ENCODE results near the gene DLL1. TPM values are rescaled to one million over a fixed set of nuclear protein-coding genes. Genes with fewer than 3 reads are reported as not detected.
A peak's percentile ranks its signal among the peaks of the same experiment; 100 is the strongest.

Gene DLL1
- polyA plus RNA-seq, 3 donors from 2014 or later, result 0.09 to 7.0 (median 2.8) TPM

GRCh38 chr6:170283212-170284081, 7.4 kb downstream of the DLL1 start:
- Mint-ChIP-seq H3K27ac (no peak overlapping the region), H3K4me1 (peaks cover 22 to 54% of the 10 kb centered on the region in 2 donors), H3K36me3 (peaks cover 0 to 37% (median 1%) of the 10 kb centered on the region in 3 donors), H3K9me3 (no peaks in the 10 kb centered on the region), H3K27me3 (ENCODE audit: low read depth in 3 of 3) (peaks cover 6 to 29% (median 29%) of the 10 kb centered on the region in 3 donors), H3K4me3 (no peak overlapping the region)
- no peak for DNase-seq

DNA sequence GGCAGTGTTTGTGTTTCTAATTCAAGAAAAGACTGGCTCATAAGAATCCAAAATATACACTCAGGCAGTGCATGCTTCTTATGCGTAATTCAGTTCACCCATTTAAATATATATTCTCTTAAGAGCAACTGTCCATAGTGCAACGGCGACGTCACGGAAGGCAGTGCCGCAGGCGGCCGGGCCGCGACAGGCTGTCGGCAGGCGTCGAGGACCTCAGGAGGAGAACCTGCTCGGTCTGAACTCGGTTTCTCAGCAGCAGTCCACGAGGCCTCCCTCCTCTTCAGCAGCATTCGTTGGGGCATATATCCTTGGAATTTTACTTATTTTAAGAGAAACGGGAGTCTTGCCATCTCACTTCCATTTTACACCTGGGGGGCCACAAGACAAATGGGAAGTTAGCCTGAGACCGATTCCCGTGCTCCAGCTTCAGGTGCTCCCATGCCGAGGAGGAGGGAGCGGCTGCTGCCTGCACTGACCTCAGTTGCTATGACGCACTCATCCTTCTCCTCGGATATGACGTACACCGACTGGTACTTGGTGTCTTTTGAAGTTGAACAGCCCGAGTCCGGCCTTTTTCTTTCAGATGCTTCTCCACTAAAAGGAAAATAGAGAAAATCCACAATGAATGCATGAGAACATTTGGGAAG, 8.2 kb downstream of the DLL1 start:
- peaks cover 8 to 30% (median 29%) of the 10 kb centered on the region in 3 donors for H3K27me3 Mint-ChIP-seq (ENCODE audit: low read depth in 3 of 3)
- no peak overlapping the region for H3K27ac Mint-ChIP-seq
- H3K9me3 Mint-ChIP-seq, result no peaks in the 10 kb centered on the region
- peaks cover 20 to 54% of the 10 kb centered on the region in 2 donors for H3K4me1 Mint-ChIP-seq
- H3K4me3 Mint-ChIP-seq, result no peak overlapping the region
- no peak for DNase-seq
- H3K36me3 Mint-ChIP-seq, result peaks cover 0 to 36% (median 0%) of the 10 kb centered on the region in 3 donors

- H3K9me3 Mint-ChIP-seq, result no peaks in the 10 kb centered on the region
- peak overlapping the region in 2 of 5 donors; percentile 69 to 79 for H3K4me3 Mint-ChIP-seq
- peaks cover 12 to 35% (median 33%) of the 10 kb centered on the region in 3 donors for H3K27me3 Mint-ChIP-seq (ENCODE audit: low read depth in 3 of 3)
- DNase-seq, result no peak
- H3K36me3 Mint-ChIP-seq, result peaks cover 0 to 32% (median 3%) of the 10 kb centered on the region in 3 donors
- peak overlapping the region in 1 of 6 donors; percentile 8 for H3K27ac Mint-ChIP-seq
- H3K4me1 Mint-ChIP-seq, result peaks cover 21 to 55% of the 10 kb centered on the region in 2 donors
These were observed 9.3 kb downstream of the DLL1 start for GRCh38 chr6:170281331-170282292.

DNA sequence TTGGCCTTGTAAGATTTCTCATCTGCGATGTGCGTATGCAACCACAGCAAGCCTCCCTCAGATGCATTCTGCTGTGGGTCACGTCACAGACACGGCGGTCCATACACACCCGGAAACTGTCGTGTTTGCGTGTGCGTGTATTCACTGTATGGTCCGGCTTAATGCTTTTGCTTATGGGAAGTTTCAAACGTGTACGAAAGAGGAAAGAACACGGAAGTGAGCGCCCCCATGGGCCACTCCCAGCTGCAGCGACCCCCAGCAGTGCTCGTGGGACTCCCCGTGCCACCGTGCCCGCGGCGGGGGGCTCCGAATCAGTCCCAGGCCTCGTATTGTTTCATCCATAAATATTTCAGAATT, 10.2 kb downstream of the DLL1 start:
- H3K36me3 Mint-ChIP-seq, result peaks cover 0 to 26% (median 3%) of the 10 kb centered on the region in 3 donors
- no peaks in the 10 kb centered on the region for H3K9me3 Mint-ChIP-seq
- H3K4me1 Mint-ChIP-seq, result peaks cover 20 to 46% of the 10 kb centered on the region in 2 donors
- peak overlapping the region; percentile 47 to 86 (median 72) for H3K27ac Mint-ChIP-seq
- DNase-seq, result no peak
- H3K4me3 Mint-ChIP-seq, result peak overlapping the region; percentile 69 to 87 (median 79)
- peaks cover 9 to 38% (median 35%) of the 10 kb centered on the region in 3 donors for H3K27me3 Mint-ChIP-seq (ENCODE audit: low read depth in 3 of 3)

- H3K27me3 Mint-ChIP-seq (ENCODE audit: low read depth in 3 of 3), result peaks cover 9 to 38% (median 36%) of the 10 kb centered on the region in 3 donors
- peaks cover 0 to 23% (median 3%) of the 10 kb centered on the region in 3 donors for H3K36me3 Mint-ChIP-seq
- no peaks in the 10 kb centered on the region for H3K9me3 Mint-ChIP-seq
- peaks cover 20 to 41% of the 10 kb centered on the region in 2 donors for H3K4me1 Mint-ChIP-seq
- peak; percentile 53 to 67 (median 58) for DNase-seq
- H3K27ac Mint-ChIP-seq, result peak overlapping the region; percentile 47 to 86 (median 72)
- peak overlapping the region; percentile 69 to 87 (median 79) for H3K4me3 Mint-ChIP-seq
These were observed 10.7 kb downstream of the DLL1 start for GRCh38 chr6:170279977-170280688.

DNA sequence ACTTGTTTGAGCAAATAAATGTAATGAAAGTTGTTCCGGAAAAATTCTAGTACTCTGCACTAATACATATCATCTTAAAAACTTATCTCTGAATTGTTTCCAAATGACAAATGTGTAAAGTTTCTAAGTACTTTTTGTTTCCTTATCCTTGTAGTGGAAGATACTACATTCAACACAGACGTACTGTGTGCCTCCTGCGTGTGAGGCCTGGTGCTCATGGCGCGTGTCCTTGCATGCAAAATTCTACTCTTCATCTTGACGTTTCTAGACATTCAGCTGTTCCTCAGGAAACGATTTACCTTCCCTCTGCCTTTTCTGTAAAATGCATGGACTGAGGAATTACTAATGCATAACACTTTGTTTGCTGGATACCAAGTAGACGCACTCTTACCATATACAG, 11.5 kb downstream of the DLL1 start:
- Mint-ChIP-seq H3K27me3 (ENCODE audit: low read depth in 3 of 3) (peaks cover 9 to 41% (median 34%) of the 10 kb centered on the region in 3 donors), H3K36me3 (peaks cover 0 to 17% (median 3%) of the 10 kb centered on the region in 3 donors), H3K4me1 (peaks cover 20 to 39% of the 10 kb centered on the region in 2 donors), H3K9me3 (no peaks in the 10 kb centered on the region), H3K4me3 (peak overlapping the region in 2 of 5 donors; percentile 0 to 29), H3K27ac (no peak overlapping the region)
- DNase-seq, result no peak

- Mint-ChIP-seq H3K4me1 (peaks cover 20 to 41% of the 10 kb centered on the region in 2 donors), H3K9me3 (no peaks in the 10 kb centered on the region), H3K27me3 (ENCODE audit: low read depth in 3 of 3) (peaks cover 9 to 48% (median 41%) of the 10 kb centered on the region in 3 donors), H3K36me3 (peaks cover 0 to 14% (median 3%) of the 10 kb centered on the region in 3 donors), H3K27ac (peak overlapping the region in 1 of 6 donors; percentile 18), H3K4me3 (peak overlapping the region in 2 of 5 donors; percentile 29 to 33)
- DNase-seq, result no peak
These were observed 12.2 kb downstream of the DLL1 start for GRCh38 chr6:170278743-170279094.

GRCh38 chr6:170277893-170278742, 12.8 kb downstream of the DLL1 start:
- H3K4me3 Mint-ChIP-seq, result peak overlapping the region in 2 of 5 donors; percentile 9 to 33

DNA sequence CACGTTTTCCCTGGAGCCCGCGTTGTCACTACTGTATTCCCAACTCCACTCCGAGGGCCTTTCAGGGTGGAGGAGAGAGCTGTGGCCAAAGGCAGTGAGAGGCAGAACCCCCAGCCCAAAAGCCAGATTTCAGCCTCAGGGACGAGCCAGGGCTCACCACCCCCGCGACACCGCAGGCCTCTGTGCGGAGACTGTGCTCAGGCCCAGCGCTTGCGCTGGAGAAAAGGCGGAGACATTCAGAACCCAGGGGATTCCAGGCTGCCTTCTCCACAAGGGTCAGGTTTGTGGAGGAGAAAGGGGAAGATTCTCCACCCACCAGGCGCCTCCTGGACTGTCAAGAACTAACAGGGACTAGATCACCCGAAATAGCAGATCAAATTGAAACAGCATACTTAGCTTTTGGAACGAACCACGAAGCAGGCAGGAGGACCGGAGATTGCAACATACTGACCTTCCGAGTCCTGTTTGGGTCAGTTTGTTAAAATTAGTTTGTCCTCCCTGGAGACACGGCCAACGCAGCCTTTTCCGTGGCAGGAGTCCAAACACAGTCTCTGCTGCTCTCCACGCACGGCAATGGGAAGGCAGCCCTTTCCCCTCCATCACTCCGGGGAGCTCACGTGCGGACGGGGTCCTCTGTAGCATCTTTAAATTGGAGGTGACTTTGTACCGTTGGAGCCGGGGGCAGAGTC, 14.4 kb downstream of the DLL1 start:
- Mint-ChIP-seq H3K36me3 (peaks cover 0 to 6% (median 3%) of the 10 kb centered on the region in 3 donors), H3K4me3 (no peak overlapping the region), H3K27ac (no peak overlapping the region), H3K9me3 (no peaks in the 10 kb centered on the region), H3K4me1 (peaks cover 33 to 61% of the 10 kb centered on the region in 2 donors), H3K27me3 (ENCODE audit: low read depth in 3 of 3) (peaks cover 17 to 56% (median 51%) of the 10 kb centered on the region in 3 donors)
- no peak for DNase-seq

More at GRCh38 chr6:170277893-170278742, 12.8 kb downstream of the DLL1 start:
- no peaks in the 10 kb centered on the region for H3K9me3 Mint-ChIP-seq
- peaks cover 9 to 51% (median 42%) of the 10 kb centered on the region in 3 donors for H3K27me3 Mint-ChIP-seq (ENCODE audit: low read depth in 3 of 3)
- peaks cover 20 to 45% of the 10 kb centered on the region in 2 donors for H3K4me1 Mint-ChIP-seq
- no peak for DNase-seq
- no peak overlapping the region for H3K27ac Mint-ChIP-seq
- H3K36me3 Mint-ChIP-seq, result peaks cover 0 to 14% (median 3%) of the 10 kb centered on the region in 3 donors

- no peak overlapping the region for H3K27ac Mint-ChIP-seq
- H3K9me3 Mint-ChIP-seq, result no peaks in the 10 kb centered on the region
- no peak overlapping the region for H3K4me3 Mint-ChIP-seq
- H3K4me1 Mint-ChIP-seq, result peaks cover 33 to 57% of the 10 kb centered on the region in 2 donors
- peaks cover 0 to 3% (median 0%) of the 10 kb centered on the region in 3 donors for H3K36me3 Mint-ChIP-seq
- H3K27me3 Mint-ChIP-seq (ENCODE audit: low read depth in 3 of 3), result peaks cover 20 to 61% (median 56%) of the 10 kb centered on the region in 3 donors
- DNase-seq, result no peak
These were observed 15.9 kb downstream of the DLL1 start for GRCh38 chr6:170274713-170275560.

DNA sequence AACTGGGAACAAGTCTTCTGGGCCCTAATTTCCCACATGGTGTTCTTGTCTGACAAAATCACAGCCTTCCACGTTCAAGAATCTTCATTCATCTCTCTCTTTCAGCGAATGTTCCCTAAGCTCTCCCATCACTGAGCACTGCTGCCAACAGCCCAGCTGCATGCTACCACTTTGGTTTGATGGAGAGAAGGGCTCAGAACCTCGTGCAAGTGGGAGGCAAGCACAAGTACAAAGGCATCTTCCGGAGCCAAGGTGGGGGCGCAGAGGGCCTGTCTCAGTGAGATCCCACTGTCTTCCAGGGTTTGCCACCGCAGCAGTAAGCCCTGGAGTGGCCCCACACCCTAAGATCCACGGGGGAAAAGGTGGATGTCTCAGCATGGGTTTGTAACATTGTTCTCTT, 17.2 kb downstream of the DLL1 start:
- no peak for DNase-seq
- peaks cover 26 to 44% of the 10 kb centered on the region in 2 donors for H3K4me1 Mint-ChIP-seq
- no peaks in the 10 kb centered on the region for H3K9me3 Mint-ChIP-seq
- H3K36me3 Mint-ChIP-seq, result peaks cover 0 to 3% (median 0%) of the 10 kb centered on the region in 3 donors
- peak overlapping the region in 3 of 5 donors; percentile 12 to 60 (median 21) for H3K4me3 Mint-ChIP-seq
- H3K27ac Mint-ChIP-seq, result peak overlapping the region in 2 of 6 donors; percentile 7 to 32
- H3K27me3 Mint-ChIP-seq (ENCODE audit: low read depth in 3 of 3), result peaks cover 19 to 57% (median 57%) of the 10 kb centered on the region in 3 donors
